Stimulated activated CD8-positive, alpha-beta memory T cell treated with anti-CD3 and anti-CD28 coated beads, Interleukin-4, amount 100 ng/mL, for 4 hours (primary cell): ENCODE data around the gene TEX50.
"Not testable (repeated sequence)": the region's sequence is repeated elsewhere in the genome, so short reads cannot be mapped to it uniquely, and the experiment has no call there.

ENCODE experiments used
- DNase-seq, 2 donors: peaks; one replicate each; pipeline ENCODE4 v3.0.0-alpha.2; 2020; ENCODE audit warnings: low read depth in 2 of 2, low spot score in 1 of 2

TEX50 gene

GRCh38 chr1:173661763-173662162 is 26.6 kb downstream of the TEX50 start:
- DNase-seq: no peak

DNA sequence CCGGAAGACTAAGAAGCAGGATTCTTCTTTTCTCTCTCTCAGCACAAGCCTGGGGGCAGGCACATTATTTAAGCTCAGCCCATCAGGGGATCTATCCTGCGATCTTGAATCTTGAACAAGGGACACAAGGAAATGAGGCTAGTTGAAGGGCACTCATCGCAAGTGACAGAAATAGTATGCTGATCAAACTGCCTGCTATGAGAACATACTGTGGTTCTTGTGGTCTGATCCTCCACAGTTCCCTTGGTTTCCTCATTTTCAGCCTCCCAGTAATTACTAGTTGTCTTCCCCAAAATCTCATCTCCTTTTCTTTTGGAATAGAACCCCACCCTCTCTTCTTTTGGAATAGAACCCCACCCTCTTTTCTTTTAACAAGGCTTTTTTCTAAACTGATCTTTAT is 28.0 kb downstream of the TEX50 start:
- no peak for DNase-seq

DNA sequence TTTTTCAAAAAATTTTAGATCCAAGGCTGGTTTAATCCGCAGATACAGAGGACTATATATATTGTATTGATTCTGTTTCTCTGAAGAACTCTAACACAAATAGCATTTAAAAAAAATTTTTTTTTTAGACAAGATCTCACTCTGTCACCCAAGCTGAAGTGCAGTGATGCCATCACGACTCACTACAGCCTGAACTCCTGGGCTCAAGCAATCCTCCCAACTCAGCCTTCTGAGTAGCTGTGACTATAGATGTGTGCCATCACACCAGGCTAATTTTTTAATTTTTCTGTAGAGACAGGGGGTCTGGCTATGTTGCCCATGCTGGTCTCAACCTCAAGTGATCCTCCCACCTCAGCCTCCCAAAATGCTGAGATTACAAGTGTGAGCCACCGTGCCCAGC is 31.5 kb downstream of the TEX50 start:
- no peak for DNase-seq

DNA sequence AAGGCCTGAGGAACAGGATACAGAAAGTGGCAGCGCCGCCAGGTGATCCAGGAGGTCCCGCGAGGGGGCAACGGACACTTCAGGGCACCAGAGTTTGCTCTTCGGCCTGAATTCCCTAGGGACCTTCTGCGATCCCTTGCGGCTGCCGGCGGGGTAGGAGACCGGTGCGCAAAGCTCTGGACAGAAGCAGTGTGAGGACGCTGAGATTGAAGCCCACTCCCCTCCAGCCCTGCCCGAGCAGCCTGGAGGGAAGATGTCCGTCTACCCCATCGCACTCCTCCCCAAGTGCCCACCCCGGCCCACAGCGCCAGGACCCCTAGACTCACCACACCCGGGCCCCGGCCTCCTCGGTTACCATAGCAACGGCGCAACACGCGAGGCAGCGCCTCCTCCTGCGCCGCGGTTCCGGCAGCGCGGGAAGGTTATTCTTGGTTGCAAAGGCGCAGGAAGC is 34.4 kb downstream of the TEX50 start, which contains the start of gene ANKRD45:
Gene ANKRD45 (minus strand): TSS at position 361 of the 451 bp plus-strand sequence. CDS start 10,433 bp downstream, outside the sequence.
- DNase-seq: no peak

DNA sequence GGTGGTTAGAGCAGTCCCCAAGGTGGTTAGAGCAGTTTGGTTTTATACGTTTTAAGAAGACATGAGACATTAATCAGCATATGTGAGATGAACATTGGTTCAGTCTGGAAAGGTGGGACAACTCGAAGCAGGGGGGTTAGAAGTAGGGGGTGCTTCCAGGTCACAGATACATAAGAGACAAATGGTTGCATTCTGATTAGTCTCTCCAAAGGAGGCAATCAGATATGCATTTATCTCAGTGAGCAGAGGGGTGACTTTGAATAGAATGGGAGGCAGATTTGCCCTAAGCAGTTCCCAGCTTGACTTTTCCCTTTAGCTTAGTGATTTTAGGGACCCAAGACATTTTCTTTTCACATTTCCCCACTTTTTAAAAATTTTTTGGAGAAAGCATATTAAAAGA is 39.4 kb downstream of the TEX50 start:
- not testable (repeated sequence) for DNase-seq

DNA sequence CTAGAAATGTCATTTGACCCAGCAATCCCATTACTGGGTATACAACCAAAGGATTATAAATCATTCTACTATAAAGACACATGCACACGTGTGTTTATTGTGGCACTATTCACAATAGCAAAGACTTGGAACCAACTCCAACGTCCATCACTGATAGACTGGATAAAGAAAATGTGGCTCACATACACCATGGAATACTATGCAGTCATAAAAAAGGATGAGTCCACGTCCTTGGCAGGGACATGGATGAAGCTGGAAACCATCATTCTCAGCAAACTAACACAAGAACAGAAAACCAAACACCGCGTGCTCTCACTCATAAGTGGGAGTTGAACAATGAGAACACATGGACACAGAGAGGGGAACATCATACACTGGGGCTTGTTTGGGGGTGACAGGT is 45.0 kb downstream of the TEX50 start:
- DNase-seq: not testable (repeated sequence)

DNA sequence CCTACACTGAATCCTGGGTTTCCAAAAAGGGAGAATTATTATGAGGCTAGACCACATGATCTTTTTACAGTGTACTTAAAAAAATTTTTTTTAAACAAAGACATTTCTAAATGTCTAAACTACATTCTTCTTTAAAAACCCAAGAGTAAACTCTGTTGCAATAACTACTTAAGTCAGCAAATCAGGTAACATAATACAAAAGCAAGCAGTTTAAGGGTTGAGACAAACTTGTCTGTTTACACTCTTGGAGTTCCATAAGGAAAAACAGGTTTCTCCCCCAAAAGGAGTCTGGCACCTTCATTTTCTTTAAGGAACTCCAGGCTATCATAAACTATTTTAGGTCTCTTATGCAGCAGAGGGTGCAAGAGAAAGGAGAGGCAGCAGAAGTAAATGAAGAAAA is 47.0 kb downstream of the TEX50 start:
- DNase-seq: no peak

DNA sequence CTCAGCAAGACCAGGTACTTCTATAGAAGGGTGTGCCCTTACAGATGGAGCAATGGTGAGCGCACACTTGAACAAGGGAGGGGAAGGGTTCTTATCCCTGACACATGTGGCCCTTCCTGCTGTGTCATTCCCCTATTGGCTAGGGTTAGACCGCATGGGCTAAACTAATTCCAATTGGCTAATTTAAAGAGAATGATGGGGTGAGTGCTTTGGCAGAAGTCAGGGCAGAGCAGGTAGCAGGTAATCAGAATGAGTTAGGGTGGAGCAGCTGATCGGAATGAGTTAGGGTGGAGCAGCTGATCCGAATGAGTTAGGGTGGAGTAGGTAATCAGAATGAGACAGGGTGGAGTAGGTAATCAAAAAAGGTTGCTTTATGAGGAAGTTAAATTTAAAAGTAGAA is 48.7 kb downstream of the TEX50 start:
- not testable (repeated sequence) for DNase-seq

GRCh38 chr1:173685121-173685520 is 50.0 kb downstream of the TEX50 start:
- not testable (repeated sequence) for DNase-seq
